Right lobe of liver (tissue), 4 donors: ENCODE results near the gene CCDC150.

ENCODE experiments used
- CTCF ChIP-seq, 4 donors: fragments of 200-600 bp in 3 of 4; fragments of 450-650 bp in 1 of 4; IDR thresholded peaks; one replicate each; pipeline versions ENCODE4 v1.5.1 to v1.8.0; 2016 to 2022; ENCODE audit warnings: antibody characterized with exemption in 4 of 4, mild to moderate bottlenecking in 2 of 4
- POLR2A ChIP-seq: fragments of 450-650 bp; IDR thresholded peaks from one replicate; pipeline ENCODE4 v1.6.1; 2017; ENCODE audit warnings: antibody characterized with exemption, mild to moderate bottlenecking
- donor health status: DM: no; HTN: no; CAD: no.
- donor health status: DM: no; HTN: no; CAD: no.
- donor health status: DM: no; HTN: yes; CAD: no.

- TF ChIP-seq CTCF (IDR thresholded peaks at IDR 0.05) = no peak
- TF ChIP-seq POLR2A = no peak
These were observed 39.9 kb downstream of the CCDC150 start for GRCh38 chr2:196679368-196679767.
